ENCODE results near the gene SARM1. TPM values are rescaled to one million over a fixed set of nuclear protein-coding genes. Genes with fewer than 3 reads are reported as not detected.
A peak's percentile ranks its signal among the peaks of the same experiment; 100 is the strongest.

The SARM1 gene
- total and polyA plus RNA-seq, 2 of the 13 experiments (the other 11 are each of a cell fraction or from before 2014, with no cell fraction given): 0.73 to 0.86 TPM

DNA sequence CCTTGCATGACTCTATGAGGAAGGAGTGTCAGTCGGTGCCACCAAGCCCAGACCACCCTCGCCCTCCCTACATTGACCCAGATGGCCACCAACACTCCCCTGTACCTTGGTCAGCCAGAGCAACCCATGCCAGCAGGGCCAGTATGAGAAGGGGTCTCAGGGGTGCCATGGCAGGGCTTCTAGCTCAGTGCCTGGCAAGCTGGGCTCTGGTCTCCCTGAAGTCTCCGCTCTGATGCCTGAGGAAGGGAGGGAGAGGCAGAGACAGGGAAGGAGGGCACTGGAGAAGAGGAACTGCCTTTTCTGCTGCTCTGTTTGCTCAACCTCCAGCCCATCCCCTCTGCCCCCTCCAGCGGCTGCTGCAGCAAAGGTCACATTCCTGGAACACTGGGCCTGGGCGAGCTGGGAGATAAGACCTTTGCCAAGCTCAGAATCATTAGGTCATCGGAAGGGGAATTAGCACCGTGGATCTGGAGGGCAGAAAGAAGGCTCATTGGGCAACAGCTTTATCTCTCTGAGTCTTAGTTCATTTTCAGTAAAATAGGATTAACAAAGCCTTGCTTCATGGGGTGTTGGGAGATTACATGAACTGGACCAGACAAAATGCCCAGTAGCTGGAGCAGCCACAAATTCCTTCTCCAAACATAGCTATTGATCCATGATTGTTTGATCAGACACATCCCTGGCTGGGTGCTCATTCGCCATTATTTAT is 1.3 kb upstream of the SARM1 start, which contains the start of gene VTN (continued):
- TF ChIP-seq, protein P1, sequence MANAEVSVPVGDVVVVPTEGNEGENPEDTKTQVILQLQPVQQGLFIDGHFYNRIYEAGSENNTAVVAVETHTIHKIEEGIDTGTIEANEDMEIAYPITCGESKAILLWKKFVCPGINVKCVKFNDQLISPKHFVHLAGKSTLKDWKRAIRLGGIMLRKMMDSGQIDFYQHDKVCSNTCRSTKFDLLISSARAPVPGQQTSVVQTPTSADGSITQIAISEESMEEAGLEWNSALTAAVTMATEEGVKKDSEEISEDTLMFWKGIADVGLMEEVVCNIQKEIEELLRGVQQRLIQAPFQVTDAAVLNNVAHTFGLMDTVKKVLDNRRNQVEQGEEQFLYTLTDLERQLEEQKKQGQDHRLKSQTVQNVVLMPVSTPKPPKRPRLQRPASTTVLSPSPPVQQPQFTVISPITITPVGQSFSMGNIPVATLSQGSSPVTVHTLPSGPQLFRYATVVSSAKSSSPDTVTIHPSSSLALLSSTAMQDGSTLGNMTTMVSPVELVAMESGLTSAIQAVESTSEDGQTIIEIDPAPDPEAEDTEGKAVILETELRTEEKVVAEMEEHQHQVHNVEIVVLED (CRISPR knock-in tag; IDR thresholded peaks at IDR 0.05; ENCODE audit: borderline replicate concordance): peak; percentile 34; the same call in 1 of the 2 replicates
- peak; percentile 73 for TF ChIP-seq SOX13 (IDR thresholded peaks at IDR 0.05)
- peak in 1 of 2 experiments; percentile 89; a peak in 2 of 4 replicates for TF ChIP-seq SOX13 (CRISPR knock-in tag; conservative IDR thresholded peaks at IDR 0.05 in 1 of 2, IDR thresholded peaks at IDR 0.05 in 1 of 2)
- no peak for TF ChIP-seq ZBTB40 (IDR thresholded peaks at IDR 0.05)
- peak; percentile 45; the same call in 1 of the 2 replicates for TF ChIP-seq ZBTB40 (CRISPR knock-in tag; IDR thresholded peaks at IDR 0.05)
- TF ChIP-seq ZFP82 (CRISPR knock-in tag; IDR thresholded peaks at IDR 0.05; ENCODE audit: borderline replicate concordance): no peak
- TF ChIP-seq SIN3A (IDR thresholded peaks at IDR 0.05; ENCODE audit: borderline replicate concordance, low read depth, low read length): peak; percentile 83; the same call in 1 of the 2 replicates
- no peak for TF ChIP-seq TCF12 (IDR thresholded peaks at IDR 0.05)
- TF ChIP-seq TCF12 (CRISPR knock-in tag; IDR thresholded peaks at IDR 0.05): peak; percentile 84; the same call in 1 of the 2 replicates
- TF ChIP-seq ZBTB7B (CRISPR knock-in tag; IDR thresholded peaks at IDR 0.05): peak; percentile 90
- TF ChIP-seq ZNF775 (CRISPR knock-in tag; IDR thresholded peaks at IDR 0.05; ENCODE audit: borderline replicate concordance): no peak
- peak; percentile 20; the same call in 1 of the 2 replicates for TF ChIP-seq STAT5B (CRISPR knock-in tag; IDR thresholded peaks at IDR 0.05)
- TF ChIP-seq ZNF230 (CRISPR knock-in tag; IDR thresholded peaks at IDR 0.05): peak; percentile 67; the same call in 1 of the 2 replicates
- peak; percentile 87; the same call in 1 of the 2 replicates for TF ChIP-seq ZNF782 (CRISPR knock-in tag; IDR thresholded peaks at IDR 0.05; ENCODE audit: borderline replicate concordance)
- TF ChIP-seq, protein P2, sequence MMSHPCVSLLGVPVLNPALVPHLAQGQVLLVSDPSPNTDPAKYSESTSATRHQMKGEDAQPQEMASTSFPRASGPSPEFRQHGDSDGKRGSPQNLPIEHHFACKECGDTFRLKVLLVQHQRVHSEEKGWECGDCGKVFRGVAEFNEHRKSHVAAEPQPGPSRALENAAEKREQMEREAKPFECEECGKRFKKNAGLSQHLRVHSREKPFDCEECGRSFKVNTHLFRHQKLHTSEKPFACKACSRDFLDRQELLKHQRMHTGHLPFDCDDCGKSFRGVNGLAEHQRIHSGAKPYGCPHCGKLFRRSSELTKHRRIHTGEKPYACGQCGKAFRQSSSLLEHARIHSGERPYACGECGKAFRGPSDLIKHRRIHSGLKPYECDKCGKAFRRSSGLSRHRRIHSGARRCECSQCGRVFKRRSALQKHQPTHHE (CRISPR knock-in tag; IDR thresholded peaks at IDR 0.05; ENCODE audit: borderline replicate concordance): no peak
- TF ChIP-seq PHB2 (IDR thresholded peaks at IDR 0.05; ENCODE audit: partially characterized antibody): no peak
